Karpas-422 (cell line): ENCODE data around the gene PRRG3. TPM values are rescaled to one million over a fixed set of nuclear protein-coding genes. Genes with fewer than 3 reads are reported as not detected.

Source experiments
- DNase-seq: peaks from one replicate; pipeline ENCODE4 v3.0.0-alpha.2; 2015
- H2AFZ ChIP-seq: fragments of 200-600 bp; sonication (generic); 2 replicates; pipeline ENCODE4 v1.6.1; 2014; ENCODE audit warnings: antibody characterized with exemption, low read length, mixed read lengths
- H3K27ac ChIP-seq: fragments of 200-600 bp; sonication (generic); 2 replicates; pipeline ENCODE4 v1.5.1; 2014; ENCODE audit warnings: mild to moderate bottlenecking, low read length, moderate library complexity
- H3K27me3 ChIP-seq: fragments of 200-600 bp; sonication (generic); 2 replicates; pipeline ENCODE4 v1.6.1; 2014; ENCODE audit warnings: low read length, mixed read lengths
- H3K36me3 ChIP-seq: fragments of 200-600 bp; sonication (generic); 2 replicates; pipeline ENCODE4 v1.6.1; 2014; ENCODE audit warnings: low read length, mixed read lengths; ENCODE audit not compliant: insufficient read depth
- H3K4me1 ChIP-seq: fragments of 200-600 bp; sonication (generic); 2 replicates; pipeline ENCODE4 v1.6.1; 2014; ENCODE audit warnings: mild to moderate bottlenecking, low read length, mixed read lengths
- H3K4me2 ChIP-seq: fragments of 200-600 bp; sonication (generic); 2 replicates; pipeline ENCODE4 v1.6.1; 2014; ENCODE audit warnings: low read length, low read depth, mild to moderate bottlenecking; ENCODE audit not compliant: poor library complexity, severe bottlenecking
- H3K4me3 ChIP-seq: fragments of 200-600 bp; sonication (generic); 2 replicates; pipeline ENCODE4 v1.5.1; 2014; ENCODE audit warnings: mild to moderate bottlenecking, antibody characterized with exemption, low read length, mixed read lengths
- H3K79me2 ChIP-seq: fragments of 200-600 bp; sonication (generic); 2 replicates; pipeline ENCODE4 v1.6.1; 2014; ENCODE audit warnings: mild to moderate bottlenecking, low read length, mixed read lengths
- H3K9ac ChIP-seq: fragments of 200-600 bp; sonication (generic); 2 replicates; pipeline ENCODE4 v1.6.0; 2014; ENCODE audit warnings: low read length
- H3K9me2 ChIP-seq: fragments of 200-600 bp; sonication (generic), shearing (Covaris generic); replicated peaks from 2 replicates; pipeline ENCODE4 v1.6.0; 2014; ENCODE audit warnings: mild to moderate bottlenecking, low read length, moderate library complexity; ENCODE audit not compliant: insufficient read depth
- H3K9me3 ChIP-seq: fragments of 300-700, 200-600 bp; sonication (generic); 2 replicates; pipeline ENCODE4 v1.6.1; 2014; ENCODE audit warnings: low read length, mixed read lengths
- H4K20me1 ChIP-seq: fragments of 200-600 bp; sonication (generic); 2 replicates; pipeline ENCODE4 v1.6.1; 2014; ENCODE audit warnings: mild to moderate bottlenecking, antibody characterized with exemption, low read length, low read depth; ENCODE audit not compliant: insufficient read depth
- total RNA-seq: library from RNA; depleted of rRNA; stranded (reverse); fragments of >200 nt; shearing (Covaris generic); gene quantifications from 2 replicates; pipeline ENCODE4 v1.2.3, GENCODE V29; 2014; ENCODE audit warnings: low replicate concordance

PRRG3 gene
- total RNA-seq, 1 experiment from 2014 or later, result not detected

DNA sequence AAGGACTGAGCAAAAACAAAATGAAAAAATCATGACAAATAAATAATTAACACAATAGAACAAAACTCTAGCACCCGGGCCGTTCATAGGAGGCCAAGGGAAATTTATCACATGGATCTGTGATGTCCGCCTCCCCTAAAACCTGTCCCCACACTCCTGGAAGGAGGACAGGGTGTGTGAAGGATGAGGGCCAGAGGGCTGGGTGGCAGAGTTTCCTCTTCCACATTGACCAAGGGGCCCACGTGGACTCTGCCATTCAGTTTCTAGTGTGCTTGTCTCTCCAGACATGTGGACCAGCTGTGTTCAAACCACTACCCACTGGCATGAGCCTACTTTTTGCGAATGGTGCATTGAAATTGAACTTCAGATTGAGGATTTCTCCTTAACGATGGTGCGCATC, 6.3 kb downstream of the PRRG3 start:
- Histone ChIP-seq H3K4me1 (no peaks in the 10 kb centered on the region), H3K9ac (no peak overlapping the region), H3K27ac (no peak overlapping the region), H3K9me3 (no peaks in the 10 kb centered on the region), H2AFZ (no peak overlapping the region), H3K27me3 (no peaks in the 10 kb centered on the region), H3K79me2 (no peaks in the 10 kb centered on the region), H3K4me2 (no peak overlapping the region), H3K4me3 (no peak overlapping the region), H3K9me2 (no peaks in the 10 kb centered on the region), H3K36me3 (no peaks in the 10 kb centered on the region), H4K20me1 (no peaks in the 10 kb centered on the region)
- DNase-seq, result no peak

DNA sequence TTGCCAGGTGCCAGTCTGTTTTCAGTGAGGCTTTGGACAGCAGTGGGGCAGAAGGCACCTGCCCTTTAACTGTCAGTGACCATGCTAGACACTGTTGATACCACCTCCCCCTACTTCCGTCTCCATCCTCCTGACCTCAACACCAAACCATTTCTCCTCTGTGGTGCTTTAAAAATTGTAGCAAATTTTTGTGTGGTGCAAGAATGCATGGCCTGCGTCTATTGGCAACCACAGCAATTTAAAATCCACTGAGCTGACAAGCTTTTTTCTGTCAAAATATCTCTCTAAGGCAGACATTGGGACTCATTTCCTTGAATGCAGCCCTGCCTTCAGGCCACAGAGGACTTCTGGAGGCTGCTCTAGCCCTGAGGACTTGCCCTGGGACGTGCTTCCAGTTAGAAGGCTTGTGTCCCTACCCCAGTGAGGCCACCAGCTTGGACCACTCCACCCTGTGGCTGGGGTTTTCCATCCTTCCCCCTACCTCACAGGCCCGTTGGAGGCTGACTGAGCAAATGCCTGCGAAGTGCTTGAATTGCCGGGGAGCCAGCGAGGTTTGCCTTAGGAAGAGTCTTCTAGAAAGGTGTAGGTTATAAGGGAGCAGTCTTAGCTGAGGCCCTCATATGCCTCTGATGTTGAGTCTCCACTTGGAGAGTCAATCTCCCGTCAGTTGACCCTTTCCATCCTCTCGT, 6.9 kb downstream of the PRRG3 start:
- Histone ChIP-seq H2AFZ (no peak overlapping the region), H3K79me2 (no peaks in the 10 kb centered on the region), H3K9me3 (no peaks in the 10 kb centered on the region), H3K27me3 (no peaks in the 10 kb centered on the region), H3K9me2 (no peaks in the 10 kb centered on the region), H4K20me1 (no peaks in the 10 kb centered on the region), H3K4me2 (no peak overlapping the region), H3K27ac (no peak overlapping the region), H3K4me1 (no peaks in the 10 kb centered on the region), H3K36me3 (no peaks in the 10 kb centered on the region), H3K9ac (no peak overlapping the region), H3K4me3 (no peak overlapping the region)
- DNase-seq, result no peak

GRCh38 chrX:151702741-151703340, 7.6 kb downstream of the PRRG3 start:
- H2AFZ ChIP-seq, result no peak overlapping the region

DNA sequence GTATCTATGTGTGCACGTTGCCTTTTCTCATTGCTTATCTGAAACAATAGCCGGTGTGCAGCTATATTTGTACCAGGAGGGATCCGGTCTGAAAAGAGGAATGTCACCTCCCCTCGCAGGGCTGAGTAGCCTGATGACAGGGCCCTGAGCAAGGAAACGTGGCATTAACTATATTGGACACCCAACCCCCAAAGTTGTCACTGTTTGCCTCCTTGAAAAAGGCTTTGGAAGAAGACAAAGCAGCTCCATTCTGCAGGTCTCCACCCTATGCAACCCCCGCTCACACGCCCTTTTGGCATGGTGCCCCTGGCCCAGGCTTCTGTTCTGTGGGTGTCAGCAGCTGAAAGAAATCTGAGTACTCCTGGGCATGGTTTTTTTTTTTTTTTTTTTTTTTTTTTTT, 8.2 kb downstream of the PRRG3 start:
- H3K9me2 ChIP-seq, result no peaks in the 10 kb centered on the region
- no peaks in the 10 kb centered on the region for H3K4me1 ChIP-seq
- no peak overlapping the region for H3K27ac ChIP-seq
- H3K9ac ChIP-seq, result no peak overlapping the region
- H2AFZ ChIP-seq, result no peak overlapping the region
- no peak for DNase-seq
- H3K27me3 ChIP-seq, result no peaks in the 10 kb centered on the region
- H3K79me2 ChIP-seq, result no peaks in the 10 kb centered on the region
- no peak overlapping the region for H3K4me3 ChIP-seq
- H3K4me2 ChIP-seq, result no peak overlapping the region
- no peaks in the 10 kb centered on the region for H3K36me3 ChIP-seq
- H3K9me3 ChIP-seq, result no peaks in the 10 kb centered on the region
- no peaks in the 10 kb centered on the region for H4K20me1 ChIP-seq

More at GRCh38 chrX:151702741-151703340, 7.6 kb downstream of the PRRG3 start:
- Histone ChIP-seq H3K4me1 (no peaks in the 10 kb centered on the region), H3K9me2 (no peaks in the 10 kb centered on the region), H3K9ac (no peak overlapping the region), H3K79me2 (no peaks in the 10 kb centered on the region), H3K36me3 (no peaks in the 10 kb centered on the region), H3K4me2 (no peak overlapping the region), H4K20me1 (no peaks in the 10 kb centered on the region), H3K27me3 (no peaks in the 10 kb centered on the region), H3K27ac (no peak overlapping the region), H3K9me3 (no peaks in the 10 kb centered on the region), H3K4me3 (no peak overlapping the region)
- DNase-seq, result no peak

DNA sequence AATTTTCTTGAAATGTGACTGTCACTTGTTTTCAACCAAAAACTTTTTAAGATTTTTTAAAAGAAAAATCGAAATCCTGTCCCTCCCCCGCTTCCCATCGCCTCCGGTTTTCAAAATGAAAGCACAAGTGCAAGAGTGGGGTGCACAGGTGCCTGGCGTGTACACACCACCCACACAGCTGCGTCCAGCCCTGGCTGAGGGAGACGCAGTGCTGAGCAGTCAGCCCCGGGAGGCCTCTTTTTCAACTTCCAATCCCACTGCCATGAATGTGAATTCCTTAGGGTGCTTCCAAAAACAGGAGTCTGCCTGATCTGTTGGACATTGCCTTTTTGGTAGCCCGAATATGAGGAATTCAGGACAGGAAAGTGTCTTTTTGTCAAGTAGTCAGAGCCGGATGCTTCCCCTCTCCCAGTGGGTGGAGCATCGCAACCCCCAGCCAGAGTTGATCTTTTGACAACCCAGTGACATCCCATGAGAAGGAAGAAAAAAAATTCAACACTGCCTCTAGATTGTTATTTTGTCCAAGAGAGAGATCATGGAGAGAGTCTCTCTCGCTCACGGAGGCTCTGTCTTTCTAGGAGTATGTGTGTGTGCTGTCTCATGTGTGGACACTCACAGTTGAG, 8.9 kb downstream of the PRRG3 start:
- DNase-seq, result no peak
- no peaks in the 10 kb centered on the region for H3K79me2 ChIP-seq
- no peak overlapping the region for H3K9ac ChIP-seq
- no peaks in the 10 kb centered on the region for H3K4me1 ChIP-seq
- H2AFZ ChIP-seq, result no peak overlapping the region
- H3K9me3 ChIP-seq, result no peaks in the 10 kb centered on the region
- no peak overlapping the region for H3K4me3 ChIP-seq
- H3K4me2 ChIP-seq, result no peak overlapping the region
- H4K20me1 ChIP-seq, result no peaks in the 10 kb centered on the region
- H3K36me3 ChIP-seq, result no peaks in the 10 kb centered on the region
- H3K27ac ChIP-seq, result no peak overlapping the region
- H3K27me3 ChIP-seq, result no peaks in the 10 kb centered on the region
- H3K9me2 ChIP-seq, result no peaks in the 10 kb centered on the region

DNA sequence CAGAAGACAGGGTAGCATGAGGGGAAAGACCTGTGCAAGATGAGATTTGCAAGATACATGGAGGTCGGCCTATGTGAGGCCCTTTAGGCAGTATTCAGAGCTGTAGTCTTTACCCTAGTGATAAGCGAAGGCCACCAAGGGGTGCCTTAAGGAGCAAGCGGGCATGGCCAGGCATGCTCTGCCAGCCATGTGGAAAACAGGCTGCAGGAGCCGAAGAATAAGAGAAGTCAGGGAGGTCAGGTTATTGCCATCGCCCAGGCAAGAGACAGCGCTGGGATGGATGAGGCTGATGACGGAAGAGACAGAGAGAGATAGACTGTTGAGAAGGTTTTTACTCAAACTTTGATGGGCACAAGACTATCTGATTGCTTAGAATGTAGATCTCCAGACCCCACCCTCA, 13.6 kb downstream of the PRRG3 start:
- no peak overlapping the region for H3K9ac ChIP-seq
- H3K27me3 ChIP-seq, result no peaks in the 10 kb centered on the region
- H3K9me3 ChIP-seq, result no peaks in the 10 kb centered on the region
- no peaks in the 10 kb centered on the region for H3K36me3 ChIP-seq
- H3K27ac ChIP-seq, result no peak overlapping the region
- no peaks in the 10 kb centered on the region for H3K4me1 ChIP-seq
- no peak overlapping the region for H3K4me3 ChIP-seq
- H3K4me2 ChIP-seq, result no peak overlapping the region
- H2AFZ ChIP-seq, result no peak overlapping the region
- no peaks in the 10 kb centered on the region for H3K79me2 ChIP-seq
- H4K20me1 ChIP-seq, result no peaks in the 10 kb centered on the region
- DNase-seq, result no peak
- H3K9me2 ChIP-seq, result no peaks in the 10 kb centered on the region

- Histone ChIP-seq H3K4me1 (no peaks in the 10 kb centered on the region), H2AFZ (no peak overlapping the region), H3K4me3 (no peak overlapping the region), H3K36me3 (no peaks in the 10 kb centered on the region), H4K20me1 (no peaks in the 10 kb centered on the region), H3K4me2 (no peak overlapping the region), H3K79me2 (no peaks in the 10 kb centered on the region), H3K9me3 (no peaks in the 10 kb centered on the region), H3K27ac (no peak overlapping the region), H3K9me2 (no peaks in the 10 kb centered on the region), H3K27me3 (no peaks in the 10 kb centered on the region), H3K9ac (no peak overlapping the region)
- no peak for DNase-seq
Observed at GRCh38 chrX:151710457-151710856, 15.2 kb downstream of the PRRG3 start.

GRCh38 chrX:151711154-151711553, 15.9 kb downstream of the PRRG3 start:
- Histone ChIP-seq H3K9me3 (no peaks in the 10 kb centered on the region), H3K27ac (no peak overlapping the region), H3K36me3 (no peaks in the 10 kb centered on the region), H3K9ac (no peak overlapping the region), H4K20me1 (no peaks in the 10 kb centered on the region), H3K27me3 (no peaks in the 10 kb centered on the region), H3K4me2 (no peak overlapping the region), H3K9me2 (no peaks in the 10 kb centered on the region), H3K4me1 (no peaks in the 10 kb centered on the region), H3K79me2 (no peaks in the 10 kb centered on the region), H3K4me3 (no peak overlapping the region), H2AFZ (no peak overlapping the region)
- DNase-seq, result no peak
